Measurements from ENCODE around the gene RARA.
A peak's percentile ranks its signal among the peaks of the same experiment; 100 is the strongest.

Gene RARA

DNA sequence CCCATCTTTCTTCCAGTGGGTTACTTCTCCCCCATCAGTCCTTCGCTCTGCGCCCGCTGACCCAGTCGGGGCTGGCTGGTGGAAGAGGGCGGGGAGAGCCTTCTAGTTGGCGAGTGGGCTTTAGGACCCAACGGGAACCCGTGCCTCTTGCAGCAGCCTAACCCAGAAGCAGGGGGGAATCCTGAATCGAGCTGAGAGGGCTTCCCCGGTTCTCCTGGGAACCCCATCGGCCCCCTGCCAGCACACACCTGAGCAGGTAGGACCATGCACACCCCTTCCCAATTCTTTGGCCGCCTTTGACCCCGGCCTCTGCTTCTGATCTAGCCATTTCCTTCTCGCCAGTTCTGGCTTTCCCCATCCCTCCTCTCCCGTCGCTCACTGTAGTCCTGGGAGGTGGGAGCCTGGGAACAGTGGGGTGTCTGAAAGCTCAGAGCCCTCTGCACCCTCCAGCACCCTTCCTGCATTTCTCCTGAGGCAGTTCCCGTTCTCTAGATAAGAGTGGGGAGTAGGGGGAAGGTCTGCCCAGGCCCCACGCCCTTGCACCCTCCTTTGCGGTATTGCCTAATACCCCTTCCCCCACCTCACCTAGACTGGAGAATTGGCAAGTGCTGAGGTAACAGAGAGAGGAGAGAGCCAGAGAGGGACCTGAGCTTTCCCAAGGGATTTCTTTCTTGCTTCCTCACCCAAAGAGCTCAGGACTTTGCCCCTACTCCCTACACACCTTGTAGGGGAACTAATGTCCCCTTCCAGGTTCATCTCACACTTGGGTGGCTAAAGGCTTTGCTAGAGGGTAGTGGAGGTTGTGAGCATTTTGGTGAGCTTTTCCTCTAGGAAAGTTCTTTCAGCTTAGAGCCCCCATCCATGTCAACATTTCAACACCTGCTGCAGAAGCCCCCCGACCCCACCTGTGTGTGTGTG, at the start of gene RARA:
RARA (plus strand) TSS at position 150 of the 918 bp plus-strand sequence. CDS start 22,039 bp downstream, outside the sequence.
- no peak within 1 kb of the TSS for H2AFZ ChIP-seq (ENCODE audit: low read depth)
- no peak within 1 kb of the TSS for H3K4me3 ChIP-seq (IDR thresholded peaks at IDR 0.05; ENCODE audit: insufficient read depth, low read depth, low read length)
- peak within 1 kb of the TSS; percentile 45; the same call in 1 of the 2 replicates for H3K9ac ChIP-seq
- H3K4me2 ChIP-seq = peak within 1 kb of the TSS; percentile 94
- H3K36me3 ChIP-seq (ENCODE audit: insufficient read depth) = no peaks in the 10 kb centered on the region
- peak within 1 kb of the TSS; percentile 82 for H3K27ac ChIP-seq
- H3K4me1 ChIP-seq (ENCODE audit: low read depth, poor library complexity, severe bottlenecking) = peaks cover 100% of the 10 kb centered on the region
- H3K79me2 ChIP-seq (ENCODE audit: insufficient read depth, low read depth) = no peaks in the 10 kb centered on the region
- H3K27me3 ChIP-seq (ENCODE audit: insufficient read depth, low read depth) = no peaks in the 10 kb centered on the region
- TF ChIP-seq, protein P1, sequence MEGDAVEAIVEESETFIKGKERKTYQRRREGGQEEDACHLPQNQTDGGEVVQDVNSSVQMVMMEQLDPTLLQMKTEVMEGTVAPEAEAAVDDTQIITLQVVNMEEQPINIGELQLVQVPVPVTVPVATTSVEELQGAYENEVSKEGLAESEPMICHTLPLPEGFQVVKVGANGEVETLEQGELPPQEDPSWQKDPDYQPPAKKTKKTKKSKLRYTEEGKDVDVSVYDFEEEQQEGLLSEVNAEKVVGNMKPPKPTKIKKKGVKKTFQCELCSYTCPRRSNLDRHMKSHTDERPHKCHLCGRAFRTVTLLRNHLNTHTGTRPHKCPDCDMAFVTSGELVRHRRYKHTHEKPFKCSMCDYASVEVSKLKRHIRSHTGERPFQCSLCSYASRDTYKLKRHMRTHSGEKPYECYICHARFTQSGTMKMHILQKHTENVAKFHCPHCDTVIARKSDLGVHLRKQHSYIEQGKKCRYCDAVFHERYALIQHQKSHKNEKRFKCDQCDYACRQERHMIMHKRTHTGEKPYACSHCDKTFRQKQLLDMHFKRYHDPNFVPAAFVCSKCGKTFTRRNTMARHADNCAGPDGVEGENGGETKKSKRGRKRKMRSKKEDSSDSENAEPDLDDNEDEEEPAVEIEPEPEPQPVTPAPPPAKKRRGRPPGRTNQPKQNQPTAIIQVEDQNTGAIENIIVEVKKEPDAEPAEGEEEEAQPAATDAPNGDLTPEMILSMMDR (conservative IDR thresholded peaks at IDR 0.05; ENCODE audit: low read depth, low read length) = no peak
- H4K20me1 ChIP-seq (ENCODE audit: insufficient read depth) = no peaks in the 10 kb centered on the region

GRCh38 chr17:40259505-40259904, 49.5 kb upstream of the RARA start:
- H3K4me3 ChIP-seq (IDR thresholded peaks at IDR 0.05; ENCODE audit: insufficient read depth, low read depth, low read length) = no peak overlapping the region
- H3K79me2 ChIP-seq (ENCODE audit: insufficient read depth, low read depth) = no peaks in the 10 kb centered on the region; the same call in 1 of the 2 replicates
- H3K9ac ChIP-seq = no peak overlapping the region
- H3K4me1 ChIP-seq (ENCODE audit: low read depth, poor library complexity, severe bottlenecking) = no peaks in the 10 kb centered on the region
- H3K36me3 ChIP-seq (ENCODE audit: insufficient read depth) = peaks cover 2% of the 10 kb centered on the region; the same call in 1 of the 2 replicates
- no peak overlapping the region for H3K4me2 ChIP-seq
- TF ChIP-seq, protein P1 (conservative IDR thresholded peaks at IDR 0.05; ENCODE audit: low read depth, low read length) = no peak
- no peaks in the 10 kb centered on the region for H4K20me1 ChIP-seq (ENCODE audit: insufficient read depth)
- no peaks in the 10 kb centered on the region for H3K27me3 ChIP-seq (ENCODE audit: insufficient read depth, low read depth)
- H2AFZ ChIP-seq (ENCODE audit: low read depth) = no peak overlapping the region
- no peak overlapping the region for H3K27ac ChIP-seq

- peaks cover 2% of the 10 kb centered on the region; the same call in 1 of the 2 replicates for H3K36me3 ChIP-seq (ENCODE audit: insufficient read depth)
- TF ChIP-seq, protein P1 (conservative IDR thresholded peaks at IDR 0.05; ENCODE audit: low read depth, low read length) = no peak
These were observed 48.5 kb upstream of the RARA start for GRCh38 chr17:40260528-40260927.

GRCh38 chr17:40264458-40265185, 44.4 kb upstream of the RARA start:
- Histone ChIP-seq H3K27me3 (ENCODE audit: insufficient read depth, low read depth) (no peaks in the 10 kb centered on the region), H3K4me3 (IDR thresholded peaks at IDR 0.05; ENCODE audit: insufficient read depth, low read depth, low read length) (no peak overlapping the region), H4K20me1 (ENCODE audit: insufficient read depth) (no peaks in the 10 kb centered on the region), H3K4me1 (ENCODE audit: low read depth, poor library complexity, severe bottlenecking) (no peaks in the 10 kb centered on the region), H2AFZ (ENCODE audit: low read depth) (no peak overlapping the region), H3K79me2 (ENCODE audit: insufficient read depth, low read depth) (no peaks in the 10 kb centered on the region), H3K4me2 (no peak overlapping the region), H3K27ac (no peak overlapping the region), H3K9ac (no peak overlapping the region), H3K36me3 (ENCODE audit: insufficient read depth) (no peaks in the 10 kb centered on the region; the same call in 1 of the 2 replicates)
- TF ChIP-seq, protein P1 (conservative IDR thresholded peaks at IDR 0.05; ENCODE audit: low read depth, low read length) = no peak

More at GRCh38 chr17:40260528-40260927, 48.5 kb upstream of the RARA start:
- no peaks in the 10 kb centered on the region for H3K27me3 ChIP-seq (ENCODE audit: insufficient read depth, low read depth)
- H2AFZ ChIP-seq (ENCODE audit: low read depth) = no peak overlapping the region
- H3K4me2 ChIP-seq = no peak overlapping the region
- H3K4me1 ChIP-seq (ENCODE audit: low read depth, poor library complexity, severe bottlenecking) = no peaks in the 10 kb centered on the region
- no peaks in the 10 kb centered on the region for H3K79me2 ChIP-seq (ENCODE audit: insufficient read depth, low read depth)
- H3K9ac ChIP-seq = no peak overlapping the region
- H3K4me3 ChIP-seq (IDR thresholded peaks at IDR 0.05; ENCODE audit: insufficient read depth, low read depth, low read length) = no peak overlapping the region
- no peak overlapping the region for H3K27ac ChIP-seq
- H4K20me1 ChIP-seq (ENCODE audit: insufficient read depth) = no peaks in the 10 kb centered on the region

All from KMS-11 (cell line).